Ovary (tissue), 3 donors: ENCODE measurements around the gene ATP4B.
"Not testable (repeated sequence)": the region's sequence is repeated elsewhere in the genome, so short reads cannot be mapped to it uniquely, and the experiment has no call there.

Experiments
- EP300 ChIP-seq: sonication (generic); formaldehyde crosslinking; IDR thresholded peaks from one replicate; pipeline ENCODE4 v1.6.1; 2017; ENCODE audit warnings: antibody characterized with exemption
- POLR2A ChIP-seq: fragments of 450-650 bp; IDR thresholded peaks from one replicate; pipeline ENCODE4 v1.6.1; 2017; ENCODE audit warnings: antibody characterized with exemption, mild to moderate bottlenecking, moderate library complexity
- TF ChIP-seq, protein P1 (sequence below), 3 donors: fragments of 450-650 bp in 2 of 3; fragments of 200-600 bp in 1 of 3; IDR thresholded peaks; one replicate each; pipeline versions ENCODE4 v1.5.1 to v1.8.0; 2016 to 2022; ENCODE audit warnings: antibody characterized with exemption in 3 of 3, mild to moderate bottlenecking in 1 of 3
- donor health status: DM: no; HTN: no; CAD: no.

DNA sequence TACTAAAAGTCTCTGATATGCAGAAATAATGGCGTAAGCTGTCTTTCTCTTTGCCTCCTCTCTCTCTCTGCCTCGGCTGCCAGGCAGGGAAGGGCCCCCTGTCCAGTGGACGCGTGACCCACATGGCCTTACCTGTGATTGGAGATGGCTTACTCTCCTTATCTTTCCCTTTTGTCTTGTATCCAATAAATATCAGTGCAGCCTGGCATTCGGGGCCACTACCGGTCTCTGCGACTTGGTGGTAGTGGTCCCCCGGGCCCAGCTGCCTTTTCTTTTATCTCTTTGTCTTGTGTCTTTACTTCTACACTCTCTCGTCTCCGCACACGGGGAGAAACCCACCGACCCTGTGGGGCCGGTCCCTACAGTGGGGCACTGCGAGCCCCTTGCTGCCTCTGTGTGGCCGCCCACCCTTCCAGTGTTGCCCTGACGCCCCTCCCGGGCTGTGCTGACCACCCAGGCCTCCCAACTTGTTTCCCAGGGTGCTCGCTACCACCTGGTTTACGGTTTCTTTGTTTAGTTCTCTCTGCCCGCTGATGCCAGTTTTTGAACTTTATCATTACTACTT, 35.9 kb downstream of the ATP4B start:
- not testable (repeated sequence) for TF ChIP-seq EP300, POLR2A
- TF ChIP-seq, protein P1, sequence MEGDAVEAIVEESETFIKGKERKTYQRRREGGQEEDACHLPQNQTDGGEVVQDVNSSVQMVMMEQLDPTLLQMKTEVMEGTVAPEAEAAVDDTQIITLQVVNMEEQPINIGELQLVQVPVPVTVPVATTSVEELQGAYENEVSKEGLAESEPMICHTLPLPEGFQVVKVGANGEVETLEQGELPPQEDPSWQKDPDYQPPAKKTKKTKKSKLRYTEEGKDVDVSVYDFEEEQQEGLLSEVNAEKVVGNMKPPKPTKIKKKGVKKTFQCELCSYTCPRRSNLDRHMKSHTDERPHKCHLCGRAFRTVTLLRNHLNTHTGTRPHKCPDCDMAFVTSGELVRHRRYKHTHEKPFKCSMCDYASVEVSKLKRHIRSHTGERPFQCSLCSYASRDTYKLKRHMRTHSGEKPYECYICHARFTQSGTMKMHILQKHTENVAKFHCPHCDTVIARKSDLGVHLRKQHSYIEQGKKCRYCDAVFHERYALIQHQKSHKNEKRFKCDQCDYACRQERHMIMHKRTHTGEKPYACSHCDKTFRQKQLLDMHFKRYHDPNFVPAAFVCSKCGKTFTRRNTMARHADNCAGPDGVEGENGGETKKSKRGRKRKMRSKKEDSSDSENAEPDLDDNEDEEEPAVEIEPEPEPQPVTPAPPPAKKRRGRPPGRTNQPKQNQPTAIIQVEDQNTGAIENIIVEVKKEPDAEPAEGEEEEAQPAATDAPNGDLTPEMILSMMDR (IDR thresholded peaks at IDR 0.05): not testable (repeated sequence)
